ENCODE results near the gene GEMIN4. TPM values are rescaled to one million over a fixed set of nuclear protein-coding genes. Genes with fewer than 3 reads are reported as not detected.
A peak's percentile ranks its signal among the peaks of the same experiment; 100 is the strongest.
"Not testable (repeated sequence)": the region's sequence is repeated elsewhere in the genome, so short reads cannot be mapped to it uniquely, and the experiment has no call there.

GEMIN4 gene
- total RNA-seq, 4 donors from 2014 or later, result 13.9 to 21.6 (median 17.9) TPM

DNA sequence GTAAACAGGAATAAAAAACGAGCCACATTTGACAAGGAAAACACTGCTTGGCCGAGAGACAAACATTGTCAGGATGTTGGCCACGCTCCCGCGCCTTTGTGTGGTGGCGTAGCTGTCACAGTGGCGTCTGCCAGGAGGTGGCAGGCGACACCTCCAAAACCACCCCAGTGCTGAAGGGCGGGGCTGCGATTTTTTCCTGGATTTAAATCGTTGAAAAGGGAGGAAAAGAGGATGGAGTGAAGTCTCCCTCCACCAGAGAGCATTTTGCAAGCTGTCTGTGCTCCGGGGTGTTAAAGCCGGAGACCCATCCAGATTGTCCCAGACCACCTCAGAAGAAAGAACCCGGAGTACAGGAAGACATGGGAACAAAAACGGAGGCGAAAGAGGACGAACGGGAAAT is 42.8 kb upstream of the GEMIN4 start:
- peak overlapping the region in 1 of 2 donors; percentile 34 for H3K4me3 ChIP-seq
- H3K36me3 ChIP-seq, result peaks cover 0 to 38% of the 10 kb centered on the region in 2 donors
- TF ChIP-seq POLR2A (IDR thresholded peaks at IDR 0.05) (no peak), POLR2AphosphoS5 (IDR thresholded peaks at IDR 0.05) (peak; percentile 79), CTCF (IDR thresholded peaks at IDR 0.05) (peak in 3 of 4 experiments; percentile 88 to 94 (median 90)), EP300 (IDR thresholded peaks at IDR 0.05) (no peak)
- WGBS, 2 donors (ENCODE audit: low coverage in 1 of 2), result 0 to 3% methylated on average over 9 to 18 of the region's 18 CpGs
- no peaks in the 10 kb centered on the region for H3K27me3 ChIP-seq
- peak; percentile 73 for ATAC-seq
- peak overlapping the region; percentile 2 to 83 (median 72) for H3K27ac ChIP-seq
- no peaks in the 10 kb centered on the region for H3K9me3 ChIP-seq
- H3K4me1 ChIP-seq, result peaks cover 0 to 38% (median 11%) of the 10 kb centered on the region in 3 donors

GRCh38 chr17:792277-792676 is 40.2 kb upstream of the GEMIN4 start:
- peaks cover 0 to 41% (median 11%) of the 10 kb centered on the region in 3 donors for H3K4me1 ChIP-seq
- 23 to 58% methylated on average over 3 to 9 of the region's 9 CpGs for WGBS, 2 donors (ENCODE audit: low coverage in 1 of 2)
- TF ChIP-seq POLR2AphosphoS5 (IDR thresholded peaks at IDR 0.05) (peak; percentile 41), CTCF (IDR thresholded peaks at IDR 0.05) (no peak)
- H3K4me3 ChIP-seq, result no peak overlapping the region
- no peak for ATAC-seq
- H3K27me3 ChIP-seq, result no peaks in the 10 kb centered on the region
- H3K36me3 ChIP-seq, result peaks cover 0 to 58% of the 10 kb centered on the region in 2 donors
- H3K9me3 ChIP-seq, result no peaks in the 10 kb centered on the region
- H3K27ac ChIP-seq, result peak overlapping the region in 2 of 4 donors; percentile 42 to 43

DNA sequence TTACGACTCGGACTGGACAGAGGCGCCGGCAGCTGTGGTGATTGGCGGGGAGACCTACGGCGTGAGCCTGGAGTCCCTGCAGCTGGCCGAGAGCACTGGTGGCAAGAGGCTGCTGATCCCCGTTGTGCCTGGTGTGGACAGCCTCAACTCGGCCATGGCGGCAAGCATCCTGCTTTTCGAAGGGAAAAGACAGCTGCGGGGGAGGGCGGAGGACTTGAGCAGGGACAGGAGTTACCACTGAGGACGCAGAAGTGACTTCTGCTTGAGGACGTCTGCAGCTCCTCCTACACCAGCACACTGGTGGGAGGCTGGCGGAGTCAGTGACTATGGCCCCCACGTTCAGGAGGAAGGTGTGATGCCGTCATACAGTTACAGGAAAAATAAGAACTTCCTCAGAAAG is 39.8 kb upstream of the GEMIN4 start:
- no peaks in the 10 kb centered on the region for H3K27me3 ChIP-seq
- ATAC-seq, result no peak
- no peak for TF ChIP-seq EP300 (IDR thresholded peaks at IDR 0.05)
- no peak for TF ChIP-seq CTCF (IDR thresholded peaks at IDR 0.05)
- TF ChIP-seq POLR2AphosphoS5 (IDR thresholded peaks at IDR 0.05), result no peak
- TF ChIP-seq POLR2A (IDR thresholded peaks at IDR 0.05), result no peak
- H3K4me1 ChIP-seq, result peaks cover 0 to 41% (median 11%) of the 10 kb centered on the region in 3 donors
- WGBS, 2 donors (ENCODE audit: low coverage in 1 of 2), result 80 to 86% methylated on average over 3 to 18 of the region's 19 CpGs
- H3K9me3 ChIP-seq, result no peaks in the 10 kb centered on the region
- peaks cover 0 to 58% of the 10 kb centered on the region in 2 donors for H3K36me3 ChIP-seq
- H3K27ac ChIP-seq, result peak overlapping the region in 2 of 4 donors; percentile 42 to 43
- H3K4me3 ChIP-seq, result no peak overlapping the region

DNA sequence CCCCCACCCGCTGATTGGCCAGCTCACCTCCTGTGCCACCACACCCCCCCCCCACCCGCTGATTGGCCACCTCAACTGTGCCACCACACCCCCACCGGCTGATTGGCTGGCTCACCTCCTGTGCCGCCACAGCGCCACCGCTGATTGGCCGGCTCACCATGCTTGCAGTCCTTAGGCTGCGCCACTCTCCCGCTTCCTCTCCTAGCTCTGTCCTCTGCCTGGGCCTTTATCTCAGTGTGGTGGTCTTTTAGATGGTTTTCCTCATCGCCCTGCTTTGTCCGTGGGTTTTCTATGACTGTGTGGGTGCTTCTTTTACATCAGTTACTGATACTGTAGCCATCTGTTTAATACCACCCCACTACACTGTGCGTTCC is 38.8 kb upstream of the GEMIN4 start:
- Histone ChIP-seq H3K36me3 (peaks cover 0 to 63% of the 10 kb centered on the region in 2 donors), H3K27ac (peak overlapping the region in 1 of 4 donors; percentile 43), H3K4me1 (peaks cover 0 to 41% (median 11%) of the 10 kb centered on the region in 3 donors)
- WGBS, 2 donors (ENCODE audit: low coverage in 1 of 2), result 49 to 100% methylated on average over 1 to 10 of the region's 12 CpGs
- not testable (repeated sequence) for H3K27me3 ChIP-seq, H3K4me3 ChIP-seq, H3K9me3 ChIP-seq
- peak; percentile 2 for ATAC-seq

DNA sequence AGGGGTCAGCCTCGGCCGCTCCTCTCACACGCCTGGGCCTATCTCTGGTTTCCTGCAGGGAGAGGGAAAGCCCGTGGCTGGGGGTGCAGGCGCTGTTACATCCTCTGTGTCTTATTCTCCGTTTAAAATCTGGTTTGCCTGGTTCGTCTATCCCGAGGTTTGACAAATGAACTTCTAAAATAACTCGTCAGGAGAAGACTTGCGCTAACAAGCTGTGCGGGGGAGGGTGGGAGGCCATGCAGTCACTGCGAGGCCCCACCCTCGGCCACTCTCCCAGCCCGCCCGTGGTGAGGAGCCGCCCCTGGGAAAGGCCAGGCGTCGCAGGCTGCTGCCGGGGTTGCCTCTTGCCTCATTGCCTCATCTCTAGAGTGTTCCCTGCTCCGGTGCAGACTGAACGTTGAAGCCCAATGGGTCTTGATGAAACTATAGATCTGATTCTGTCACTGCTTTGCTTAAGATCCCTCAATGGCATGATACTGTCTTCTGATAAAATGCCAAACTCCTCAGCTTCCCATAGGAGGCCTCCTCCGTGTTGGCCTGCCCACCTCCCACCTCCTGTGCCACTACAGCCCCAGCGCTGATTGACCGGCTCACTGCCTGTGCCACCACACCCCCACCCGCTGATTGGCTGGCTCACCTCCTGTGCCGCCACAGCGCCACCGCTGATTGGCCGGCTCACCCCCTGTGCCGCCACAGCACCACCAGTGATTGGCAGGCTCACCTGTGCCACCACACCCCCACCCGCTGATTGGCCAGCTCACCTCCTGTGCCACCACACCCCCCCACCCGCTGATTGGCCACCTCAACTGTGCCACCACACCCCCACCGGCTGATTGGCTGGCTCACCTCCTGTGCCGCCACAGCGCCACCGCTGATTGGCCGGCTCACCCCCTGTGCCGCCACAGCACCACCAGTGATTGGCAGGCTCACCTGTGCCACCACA is 38.1 kb upstream of the GEMIN4 start:
- not testable (repeated sequence) for H3K4me3 ChIP-seq, H3K9me3 ChIP-seq, H3K27me3 ChIP-seq
- ATAC-seq, result peak; percentile 53
- H3K27ac ChIP-seq, result peak overlapping the region in 3 of 4 donors; percentile 50 to 59 (median 57)
- peaks cover 0 to 41% (median 9%) of the 10 kb centered on the region in 3 donors for H3K4me1 ChIP-seq
- 46 to 53% methylated on average over 8 to 11 of the region's 38 CpGs for WGBS, 2 donors (ENCODE audit: low coverage in 1 of 2)
- H3K36me3 ChIP-seq, result peaks cover 0 to 63% of the 10 kb centered on the region in 2 donors
